ENCODE measurements around the gene NANOS2. TPM values are rescaled to one million over a fixed set of nuclear protein-coding genes. Genes with fewer than 3 reads are reported as not detected.

The NANOS2 gene
- total and polyA plus RNA-seq, 2 donors (not counting 1 experiment from before 2014, with no cell fraction given), result not detected

DNA sequence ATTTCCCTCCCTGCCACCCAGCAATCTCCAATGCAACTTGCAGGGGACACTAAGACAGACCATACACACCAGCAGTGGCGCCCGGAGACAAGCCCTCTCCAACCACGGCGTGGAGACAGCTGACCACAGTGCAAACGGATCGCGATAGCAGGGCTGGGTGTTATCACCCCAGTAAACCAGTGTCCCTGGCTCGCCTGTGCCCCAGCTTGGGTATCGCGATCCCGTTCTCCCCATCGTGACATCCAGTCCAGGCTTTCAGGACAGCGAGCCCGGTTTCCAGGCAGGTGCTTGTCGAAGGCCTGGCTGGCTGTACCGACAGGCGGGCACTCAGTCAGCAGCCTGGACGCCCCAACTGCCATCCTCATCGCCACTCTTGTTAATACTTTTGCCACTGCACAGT is 20.7 kb upstream of the NANOS2 start:
- TF ChIP-seq EZH2 (IDR thresholded peaks at IDR 0.05; ENCODE audit: low read length, missing control alignments), result no peak
- TF ChIP-seq, protein P1, sequence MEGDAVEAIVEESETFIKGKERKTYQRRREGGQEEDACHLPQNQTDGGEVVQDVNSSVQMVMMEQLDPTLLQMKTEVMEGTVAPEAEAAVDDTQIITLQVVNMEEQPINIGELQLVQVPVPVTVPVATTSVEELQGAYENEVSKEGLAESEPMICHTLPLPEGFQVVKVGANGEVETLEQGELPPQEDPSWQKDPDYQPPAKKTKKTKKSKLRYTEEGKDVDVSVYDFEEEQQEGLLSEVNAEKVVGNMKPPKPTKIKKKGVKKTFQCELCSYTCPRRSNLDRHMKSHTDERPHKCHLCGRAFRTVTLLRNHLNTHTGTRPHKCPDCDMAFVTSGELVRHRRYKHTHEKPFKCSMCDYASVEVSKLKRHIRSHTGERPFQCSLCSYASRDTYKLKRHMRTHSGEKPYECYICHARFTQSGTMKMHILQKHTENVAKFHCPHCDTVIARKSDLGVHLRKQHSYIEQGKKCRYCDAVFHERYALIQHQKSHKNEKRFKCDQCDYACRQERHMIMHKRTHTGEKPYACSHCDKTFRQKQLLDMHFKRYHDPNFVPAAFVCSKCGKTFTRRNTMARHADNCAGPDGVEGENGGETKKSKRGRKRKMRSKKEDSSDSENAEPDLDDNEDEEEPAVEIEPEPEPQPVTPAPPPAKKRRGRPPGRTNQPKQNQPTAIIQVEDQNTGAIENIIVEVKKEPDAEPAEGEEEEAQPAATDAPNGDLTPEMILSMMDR (conservative IDR thresholded peaks at IDR 0.05 in 1 of 2, IDR thresholded peaks at IDR 0.05 in 1 of 2; ENCODE audit: low read depth in 1 of 2, low read length in 2 of 2), result no peak
- Histone ChIP-seq H3K36me3 (ENCODE audit: control insufficient read depth, insufficient read depth, low read length) (no peaks in the 10 kb centered on the region), H3K27ac (ENCODE audit: insufficient read depth, low read length) (no peak overlapping the region), H3K4me2 (ENCODE audit: extremely low read depth, insufficient read depth, low read length) (no peak overlapping the region), H2AFZ (ENCODE audit: low read length) (no peak overlapping the region), H4K20me1 (ENCODE audit: control insufficient read depth, extremely low read depth, insufficient read depth, low read length) (no peaks in the 10 kb centered on the region), H3K9me3 (ENCODE audit: control insufficient read depth, insufficient read depth, low read depth, low read length) (no peaks in the 10 kb centered on the region), H3K4me1 (ENCODE audit: control insufficient read depth, extremely low read depth, insufficient read depth, low read length) (no peaks in the 10 kb centered on the region), H3K27me3 (ENCODE audit: control insufficient read depth, insufficient read depth, low read length) (peaks cover 4% of the 10 kb centered on the region), H3K9ac (ENCODE audit: insufficient read depth, low read length) (no peak overlapping the region), H3K79me2 (ENCODE audit: control insufficient read depth, insufficient read depth, low read length) (no peaks in the 10 kb centered on the region), H3K4me3 (replicated peaks in 1 of 4; ENCODE audit: control extremely low read depth in 1 of 4, insufficient read depth in 1 of 4, low read depth in 3 of 4, low read length in 4 of 4) (no peak overlapping the region)
- DNase-seq (ENCODE audit: low read depth in 2 of 2), result no peak

DNA sequence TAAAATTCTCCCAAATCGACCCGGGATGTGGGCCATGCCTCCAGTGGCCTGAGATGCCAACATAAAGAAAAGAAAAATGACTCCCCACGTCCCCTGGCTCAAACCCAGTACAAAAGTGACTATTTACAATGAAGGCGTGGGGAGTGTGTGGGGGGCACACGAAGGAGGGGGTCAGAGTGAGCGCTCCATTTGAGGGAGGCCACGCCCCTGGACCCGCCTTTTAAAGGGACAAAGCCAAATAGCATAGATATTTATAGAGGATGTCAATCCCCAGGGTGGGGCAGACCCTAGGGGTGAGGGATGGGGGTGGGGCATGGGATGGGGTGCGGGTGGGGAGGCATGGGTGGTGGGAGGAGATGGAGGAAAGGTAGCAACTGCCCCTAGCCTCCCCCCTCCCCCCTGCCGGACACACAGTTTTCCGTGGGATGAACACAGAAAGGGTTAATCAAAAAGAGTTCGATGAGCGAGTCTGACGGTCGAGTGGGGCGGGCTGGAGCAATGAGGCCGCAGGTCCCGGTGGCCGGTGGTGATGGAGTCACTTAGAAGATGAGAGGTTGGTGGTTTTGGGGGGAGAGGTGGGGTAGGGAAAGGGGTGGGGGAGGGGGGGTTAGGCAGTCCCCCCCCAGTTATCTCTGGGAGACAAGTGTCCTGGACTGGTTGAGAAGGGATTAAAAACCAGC is 20.1 kb upstream of the NANOS2 start:
- no peak for DNase-seq (ENCODE audit: low read depth in 2 of 2)
- H3K4me2 ChIP-seq (ENCODE audit: extremely low read depth, insufficient read depth, low read length), result no peak overlapping the region
- no peak overlapping the region for H3K4me3 ChIP-seq (replicated peaks in 1 of 4; ENCODE audit: control extremely low read depth in 1 of 4, insufficient read depth in 1 of 4, low read depth in 3 of 4, low read length in 4 of 4)
- H3K9me3 ChIP-seq (ENCODE audit: control insufficient read depth, insufficient read depth, low read depth, low read length), result no peaks in the 10 kb centered on the region
- no peak overlapping the region for H2AFZ ChIP-seq (ENCODE audit: low read length)
- H4K20me1 ChIP-seq (ENCODE audit: control insufficient read depth, extremely low read depth, insufficient read depth, low read length), result no peaks in the 10 kb centered on the region
- H3K9ac ChIP-seq (ENCODE audit: insufficient read depth, low read length), result no peak overlapping the region
- H3K79me2 ChIP-seq (ENCODE audit: control insufficient read depth, insufficient read depth, low read length), result no peaks in the 10 kb centered on the region
- H3K36me3 ChIP-seq (ENCODE audit: control insufficient read depth, insufficient read depth, low read length), result no peaks in the 10 kb centered on the region
- TF ChIP-seq EZH2 (IDR thresholded peaks at IDR 0.05; ENCODE audit: low read length, missing control alignments), result no peak
- TF ChIP-seq, protein P1 (conservative IDR thresholded peaks at IDR 0.05 in 1 of 2, IDR thresholded peaks at IDR 0.05 in 1 of 2; ENCODE audit: low read depth in 1 of 2, low read length in 2 of 2), result no peak
- H3K27me3 ChIP-seq (ENCODE audit: control insufficient read depth, insufficient read depth, low read length), result peaks cover 4% of the 10 kb centered on the region
- no peaks in the 10 kb centered on the region for H3K4me1 ChIP-seq (ENCODE audit: control insufficient read depth, extremely low read depth, insufficient read depth, low read length)
- no peak overlapping the region for H3K27ac ChIP-seq (ENCODE audit: insufficient read depth, low read length)

DNA sequence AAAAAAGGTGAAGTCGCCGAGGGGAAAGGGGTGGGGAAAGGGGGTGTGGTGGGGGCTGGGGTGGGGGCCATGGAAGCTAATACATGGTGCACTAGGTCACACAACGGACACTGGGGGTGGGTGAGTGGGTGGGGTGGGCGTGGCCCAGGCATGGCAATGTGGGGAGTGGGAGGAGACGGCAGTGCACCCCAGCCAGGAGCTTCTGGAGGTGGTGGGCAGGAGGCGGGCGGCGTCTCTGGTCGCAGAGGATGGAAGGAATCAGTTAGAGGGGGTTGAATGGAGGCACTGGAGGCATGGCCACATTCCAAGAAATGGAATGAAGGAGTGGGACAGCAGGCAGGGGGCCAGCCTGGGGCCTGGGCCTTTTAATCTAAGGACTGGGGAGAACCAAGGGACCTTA is 19.2 kb upstream of the NANOS2 start:
- Histone ChIP-seq H3K36me3 (ENCODE audit: control insufficient read depth, insufficient read depth, low read length) (no peaks in the 10 kb centered on the region), H4K20me1 (ENCODE audit: control insufficient read depth, extremely low read depth, insufficient read depth, low read length) (no peaks in the 10 kb centered on the region), H3K4me2 (ENCODE audit: extremely low read depth, insufficient read depth, low read length) (no peak overlapping the region), H3K27ac (ENCODE audit: insufficient read depth, low read length) (no peak overlapping the region), H3K4me3 (replicated peaks in 1 of 4; ENCODE audit: control extremely low read depth in 1 of 4, insufficient read depth in 1 of 4, low read depth in 3 of 4, low read length in 4 of 4) (no peak overlapping the region), H3K9ac (ENCODE audit: insufficient read depth, low read length) (no peak overlapping the region), H3K9me3 (ENCODE audit: control insufficient read depth, insufficient read depth, low read depth, low read length) (no peaks in the 10 kb centered on the region), H3K79me2 (ENCODE audit: control insufficient read depth, insufficient read depth, low read length) (no peaks in the 10 kb centered on the region), H2AFZ (ENCODE audit: low read length) (no peak overlapping the region), H3K27me3 (ENCODE audit: control insufficient read depth, insufficient read depth, low read length) (peaks cover 4% of the 10 kb centered on the region), H3K4me1 (ENCODE audit: control insufficient read depth, extremely low read depth, insufficient read depth, low read length) (no peaks in the 10 kb centered on the region)
- no peak for DNase-seq (ENCODE audit: low read depth in 2 of 2)
- TF ChIP-seq, protein P1 (conservative IDR thresholded peaks at IDR 0.05 in 1 of 2, IDR thresholded peaks at IDR 0.05 in 1 of 2; ENCODE audit: low read depth in 1 of 2, low read length in 2 of 2), result no peak
- TF ChIP-seq EZH2 (IDR thresholded peaks at IDR 0.05; ENCODE audit: low read length, missing control alignments), result no peak

All from fibroblast of lung (primary cell).